HepG2 (cell line): Measurements from ENCODE around the gene ASB11. TPM values are rescaled to one million over a fixed set of nuclear protein-coding genes. Genes with fewer than 3 reads are reported as not detected.
A peak's percentile ranks its signal among the peaks of the same experiment; 100 is the strongest.

Source experiments
- DMAP1 ChIP-seq: IDR thresholded peaks from 2 replicates; pipeline ENCODE4 v1.6.1; 2016
- HNF1A ChIP-seq, 2 experiments: sonication (generic) in 1 of 2; formaldehyde crosslinking in 1 of 2; IDR thresholded peaks; 2 replicates each; pipeline versions ENCODE4 v1.4.0 to v1.6.1; 2016 to 2020; ENCODE audit warnings: borderline replicate concordance in 1 of 2, low read depth in 1 of 2, mild to moderate bottlenecking in 1 of 2, missing genetic modification reagents in 1 of 2
- KLF16 ChIP-seq, 2 experiments: sonication (generic) in 1 of 2; formaldehyde crosslinking in 1 of 2; IDR thresholded peaks; 2 replicates each; pipeline versions ENCODE4 v1.6.1 to v1.8.0; 2016 to 2023; ENCODE audit warnings: missing genetic modification reagents in 2 of 2, missing compliant biosample characterization in 1 of 2
- MIER3 ChIP-seq: IDR thresholded peaks from 2 replicates; pipeline ENCODE4 v1.6.1; 2016; ENCODE audit warnings: missing compliant biosample characterization, borderline replicate concordance
- REPIN1 ChIP-seq: sonication (generic); formaldehyde crosslinking; IDR thresholded peaks from 2 replicates; pipeline ENCODE4 v1.8.0; 2022; ENCODE audit warnings: missing genetic modification reagents, low read depth, mild to moderate bottlenecking, borderline replicate concordance
- SIN3A ChIP-seq: IDR thresholded peaks from 2 replicates; pipeline ENCODE4 v1.6.1; 2011; ENCODE audit warnings: low read depth, mild to moderate bottlenecking, control low read depth, low read length, borderline replicate concordance
- ZBED4 ChIP-seq: sonication (generic); formaldehyde crosslinking; IDR thresholded peaks from 2 replicates; pipeline ENCODE4 v1.4.0; 2020; ENCODE audit warnings: missing genetic modification reagents, borderline replicate concordance
- ZFP91 ChIP-seq: sonication (generic); formaldehyde crosslinking; IDR thresholded peaks from 2 replicates; pipeline ENCODE4 v1.9.0; 2022; ENCODE audit warnings: missing genetic modification reagents, mild to moderate bottlenecking, borderline replicate concordance
- ZNF383 ChIP-seq: sonication (generic); formaldehyde crosslinking; IDR thresholded peaks from 2 replicates; pipeline ENCODE4 v1.4.0; 2020; ENCODE audit warnings: missing genetic modification reagents, mild to moderate bottlenecking, borderline replicate concordance
- polyA plus RNA-seq, 8 experiments: library from polyadenylated mRNA; depleted of rRNA in 3 of 8; stranded (reverse) in 7 of 8; unstranded in 1 of 8; fragments of >200 nt; fragmentation: Illumina TruSeq in 4 of 8; extraction: Trizol in 4 of 8; gene quantifications; 2 replicates each; pipeline versions ENCODE4 v1.2.1 to v1.2.3, GENCODE V29; 2011 to 2016; ENCODE audit warnings: low read depth in 4 of 8, missing spikeins in 1 of 8, mixed read lengths in 1 of 8; ENCODE audit not compliant: insufficient read depth in 1 of 8
- total RNA-seq, 5 experiments: library from RNA; depleted of rRNA; stranded (reverse); fragments of >200 nt; fragmentation: Illumina TruSeq; extraction: Trizol; gene quantifications; 2 replicates each; pipeline ENCODE4 v1.2.3, GENCODE V29; 2016; ENCODE audit warnings: low read depth in 1 of 5
- TF ChIP-seq, protein P1 (sequence below): sonication (generic); formaldehyde crosslinking; IDR thresholded peaks from 2 replicates; pipeline ENCODE4 v1.4.0; 2020; ENCODE audit warnings: mild to moderate bottlenecking, missing genetic modification reagents
- TF ChIP-seq, protein P2 (sequence below): sonication (generic); formaldehyde crosslinking; conservative IDR thresholded peaks from 2 replicates; pipeline ENCODE4 v1.4.0; 2020; ENCODE audit warnings: missing genetic modification reagents

Gene ASB11
- total and polyA plus RNA-seq, 2 of the 13 experiments (the other 11 are each of a cell fraction or from before 2014, with no cell fraction given): not detected

- TF ChIP-seq DMAP1 (CRISPR knock-in tag): peak; percentile 54
- TF ChIP-seq KLF16 (CRISPR knock-in tag; IDR thresholded peaks at IDR 0.05): 0 out of 4 replicates have a peak, but pooled peaks of 1 of the 2 experiments have one; percentile 14
- TF ChIP-seq, protein P1, sequence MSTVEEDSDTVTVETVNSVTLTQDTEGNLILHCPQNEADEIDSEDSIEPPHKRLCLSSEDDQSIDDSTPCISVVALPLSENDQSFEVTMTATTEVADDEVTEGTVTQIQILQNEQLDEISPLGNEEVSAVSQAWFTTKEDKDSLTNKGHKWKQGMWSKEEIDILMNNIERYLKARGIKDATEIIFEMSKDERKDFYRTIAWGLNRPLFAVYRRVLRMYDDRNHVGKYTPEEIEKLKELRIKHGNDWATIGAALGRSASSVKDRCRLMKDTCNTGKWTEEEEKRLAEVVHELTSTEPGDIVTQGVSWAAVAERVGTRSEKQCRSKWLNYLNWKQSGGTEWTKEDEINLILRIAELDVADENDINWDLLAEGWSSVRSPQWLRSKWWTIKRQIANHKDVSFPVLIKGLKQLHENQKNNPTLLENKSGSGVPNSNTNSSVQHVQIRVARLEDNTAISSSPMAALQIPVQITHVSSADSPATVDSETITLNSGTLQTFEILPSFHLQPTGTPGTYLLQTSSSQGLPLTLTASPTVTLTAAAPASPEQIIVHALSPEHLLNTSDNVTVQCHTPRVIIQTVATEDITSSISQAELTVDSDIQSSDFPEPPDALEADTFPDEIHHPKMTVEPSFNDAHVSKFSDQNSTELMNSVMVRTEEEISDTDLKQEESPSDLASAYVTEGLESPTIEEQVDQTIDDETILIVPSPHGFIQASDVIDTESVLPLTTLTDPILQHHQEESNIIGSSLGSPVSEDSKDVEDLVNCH: no peak
- TF ChIP-seq ZBED4 (CRISPR knock-in tag): no peak
- TF ChIP-seq REPIN1 (CRISPR knock-in tag): 0 out of 2 replicates have a peak, but pooled peaks have one; percentile 56
- TF ChIP-seq, protein P2, sequence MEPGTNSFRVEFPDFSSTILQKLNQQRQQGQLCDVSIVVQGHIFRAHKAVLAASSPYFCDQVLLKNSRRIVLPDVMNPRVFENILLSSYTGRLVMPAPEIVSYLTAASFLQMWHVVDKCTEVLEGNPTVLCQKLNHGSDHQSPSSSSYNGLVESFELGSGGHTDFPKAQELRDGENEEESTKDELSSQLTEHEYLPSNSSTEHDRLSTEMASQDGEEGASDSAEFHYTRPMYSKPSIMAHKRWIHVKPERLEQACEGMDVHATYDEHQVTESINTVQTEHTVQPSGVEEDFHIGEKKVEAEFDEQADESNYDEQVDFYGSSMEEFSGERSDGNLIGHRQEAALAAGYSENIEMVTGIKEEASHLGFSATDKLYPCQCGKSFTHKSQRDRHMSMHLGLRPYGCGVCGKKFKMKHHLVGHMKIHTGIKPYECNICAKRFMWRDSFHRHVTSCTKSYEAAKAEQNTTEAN: peak; percentile 72
- no peak; the same call in 1 of the 2 replicates for TF ChIP-seq HNF1A (IDR thresholded peaks at IDR 0.05; ENCODE audit: low read depth)
- peak; percentile 69; the same call in 1 of the 2 replicates for TF ChIP-seq HNF1A (CRISPR knock-in tag; IDR thresholded peaks at IDR 0.05; ENCODE audit: borderline replicate concordance)
- no peak for TF ChIP-seq ZNF383
- TF ChIP-seq SIN3A: no peak
- TF ChIP-seq MIER3 (CRISPR knock-in tag): peak; percentile 49; the same call in 1 of the 2 replicates
- peak; percentile 62 for TF ChIP-seq ZFP91 (CRISPR knock-in tag)
Observed at GRCh38 chrX:15269618-15270521, 45.6 kb downstream of the ASB11 start, which contains the start of gene ASB9 (continued).
